Upper lobe of right lung (tissue), 1 donor: ENCODE measurements around the gene HINT3. TPM values are rescaled to one million over a fixed set of nuclear protein-coding genes. Genes with fewer than 3 reads are reported as not detected.
"Not testable (repeated sequence)": the region's sequence is repeated elsewhere in the genome, so short reads cannot be mapped to it uniquely, and the experiment has no call there.

Source experiments
- ATAC-seq: fragments of 200-7000 bp; cut with Tn5 transposase; one replicate; pipeline ENCODE4 v1.9.1; 2020; ENCODE audit warnings: mild to moderate bottlenecking, moderate library complexity
- DNase-seq: peaks from one replicate; pipeline ENCODE4 v3.0.0-alpha.2; 2020
- H3K27ac ChIP-seq: fragments of 200-600 bp; one replicate; pipeline ENCODE4 v1.8.0; 2022
- H3K27me3 ChIP-seq: fragments of 200-600 bp; one replicate; pipeline ENCODE4 v1.8.0; 2022; ENCODE audit warnings: mild to moderate bottlenecking
- H3K36me3 ChIP-seq: fragments of 200-600 bp; one replicate; pipeline ENCODE4 v1.8.0; 2022
- H3K4me1 ChIP-seq: fragments of 200-600 bp; one replicate; pipeline ENCODE4 v1.8.0; 2022
- H3K4me3 ChIP-seq: fragments of 200-600 bp; one replicate; pipeline ENCODE4 v1.8.0; 2022; ENCODE audit warnings: mild to moderate bottlenecking
- H3K9me3 ChIP-seq: fragments of 200-600 bp; one replicate; pipeline ENCODE4 v1.8.0; 2022
- CTCF ChIP-seq: fragments of 200-600 bp; IDR thresholded peaks from one replicate; pipeline ENCODE4 v1.8.0; 2022; ENCODE audit warnings: antibody characterized with exemption
- intact Hi-C: fragments of 100-400 bp; cut with DNase I; formaldehyde crosslinking; loops from one replicate; pipeline ENCODE4 v1.11.0; 2022
- total RNA-seq: library from RNA; stranded (reverse); fragmentation: NEBNext Ultra II Directional; extraction: Animal tissue kit (Norgen Biotek cat#: 25700); gene quantifications from one replicate; pipeline ENCODE4 v1.2.1, GENCODE V29; 2021
- donor health status: DM: no; HTN: yes; CAD: no; lungs with severe emphysema.

The HINT3 gene
- total RNA-seq, 1 donor from 2014 or later, result 27.9 TPM

- DNase-seq (no peak), ATAC-seq (no peak)
- H3K36me3 ChIP-seq, result peaks cover 44% of the 10 kb centered on the region
- no peak for TF ChIP-seq CTCF
- intact Hi-C loops, result no loop called here
- H3K27me3 ChIP-seq, result no peaks in the 10 kb centered on the region
- H3K4me1 ChIP-seq, result no peaks in the 10 kb centered on the region
- no peak overlapping the region for H3K4me3 ChIP-seq
- no peaks in the 10 kb centered on the region for H3K9me3 ChIP-seq
- H3K27ac ChIP-seq, result no peak overlapping the region
Measured at GRCh38 chr6:125931733-125932450, 24.7 kb upstream of the HINT3 start.

- intact Hi-C loops, result no loop called here
- no peaks in the 10 kb centered on the region for H3K9me3 ChIP-seq
- DNase-seq (no peak), ATAC-seq (no peak)
- no peaks in the 10 kb centered on the region for H3K4me1 ChIP-seq
- H3K27ac ChIP-seq, result no peak overlapping the region
- TF ChIP-seq CTCF, result no peak
- H3K4me3 ChIP-seq, result no peak overlapping the region
- H3K27me3 ChIP-seq, result no peaks in the 10 kb centered on the region
- peaks cover 39% of the 10 kb centered on the region for H3K36me3 ChIP-seq
Measured at GRCh38 chr6:125932451-125932795, 24.1 kb upstream of the HINT3 start.

- intact Hi-C loops, H3K9me3 ChIP-seq, H3K27ac ChIP-seq, ATAC-seq, H3K4me1 ChIP-seq, H3K27me3 ChIP-seq, H3K4me3 ChIP-seq, H3K36me3 ChIP-seq, DNase-seq: not testable (repeated sequence)
Measured at GRCh38 chr6:125935520-125935919, 21.1 kb upstream of the HINT3 start.

GRCh38 chr6:125939026-125939425 is 17.5 kb upstream of the HINT3 start:
- no peak for ATAC-seq
- no peak overlapping the region for H3K4me3 ChIP-seq
- H3K9me3 ChIP-seq, result no peaks in the 10 kb centered on the region

GRCh38 chr6:125939791-125940190 is 16.8 kb upstream of the HINT3 start:
- ATAC-seq (no peak), DNase-seq (no peak)
- no peaks in the 10 kb centered on the region for H3K36me3 ChIP-seq
- TF ChIP-seq CTCF, result no peak
- H3K4me1 ChIP-seq, result peaks cover 11% of the 10 kb centered on the region
- no peak overlapping the region for H3K27ac ChIP-seq
- no peak overlapping the region for H3K4me3 ChIP-seq
- no peaks in the 10 kb centered on the region for H3K9me3 ChIP-seq
- intact Hi-C loops, result no loop called here
- H3K27me3 ChIP-seq, result no peaks in the 10 kb centered on the region

More at GRCh38 chr6:125939026-125939425, 17.5 kb upstream of the HINT3 start:
- H3K36me3 ChIP-seq, result no peaks in the 10 kb centered on the region
- no peak for TF ChIP-seq CTCF
- H3K4me1 ChIP-seq, result peaks cover 4% of the 10 kb centered on the region
- no peak overlapping the region for H3K27ac ChIP-seq
- intact Hi-C loops, result no loop called here
- DNase-seq, result no peak
- H3K27me3 ChIP-seq, result no peaks in the 10 kb centered on the region

- no peak overlapping the region for H3K4me3 ChIP-seq
- no peak overlapping the region for H3K27ac ChIP-seq
- no peak for TF ChIP-seq CTCF
- H3K4me1 ChIP-seq, result peaks cover 18% of the 10 kb centered on the region
- no peaks in the 10 kb centered on the region for H3K9me3 ChIP-seq
- ATAC-seq (no peak), DNase-seq (no peak)
- intact Hi-C loops, result no loop called here
- H3K36me3 ChIP-seq, result no peaks in the 10 kb centered on the region
- H3K27me3 ChIP-seq, result no peaks in the 10 kb centered on the region
Measured at GRCh38 chr6:125940247-125941041, 16.1 kb upstream of the HINT3 start.
